NCI-H2171 treated with DMSO at 0.1 percent for 48 hours (cell line): ENCODE measurements around the gene CHN1.

ENCODE experiments used
- DNase-seq: peaks from one replicate; lab custom pipeline; 2025; lab: John Stamatoyannopoulos, UW

Gene CHN1

DNA sequence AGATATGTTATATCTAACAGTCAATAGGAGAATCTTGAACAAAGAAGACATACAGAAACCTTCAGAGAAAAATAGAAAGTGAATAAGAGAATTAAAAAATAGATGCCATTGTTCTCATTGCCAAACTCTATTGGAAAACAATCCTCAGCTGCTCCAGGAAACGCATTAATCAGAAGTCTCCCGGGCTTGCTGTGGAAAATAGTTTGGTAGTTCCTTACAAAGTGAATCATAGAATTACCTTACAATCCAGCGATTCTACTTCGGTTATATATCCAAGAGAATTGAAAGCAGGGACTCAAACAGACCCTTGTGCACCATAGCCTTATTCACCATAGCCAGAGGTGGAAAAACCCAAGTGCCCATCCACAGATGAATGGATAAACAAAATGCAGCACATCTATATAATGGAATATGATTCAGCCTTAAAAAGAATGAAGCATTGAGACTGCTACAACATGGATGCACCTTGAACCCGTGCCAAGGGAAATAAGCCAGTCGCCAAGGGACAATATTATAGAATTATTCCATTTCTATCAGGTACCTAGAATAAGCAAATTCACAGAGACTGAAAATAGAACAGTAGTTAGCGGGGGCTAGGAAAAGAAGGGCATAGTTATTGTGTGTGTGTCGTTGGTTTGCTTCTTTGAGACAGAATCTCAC, 219.0 kb downstream of the CHN1 start:
- DNase-seq, result no peak

DNA sequence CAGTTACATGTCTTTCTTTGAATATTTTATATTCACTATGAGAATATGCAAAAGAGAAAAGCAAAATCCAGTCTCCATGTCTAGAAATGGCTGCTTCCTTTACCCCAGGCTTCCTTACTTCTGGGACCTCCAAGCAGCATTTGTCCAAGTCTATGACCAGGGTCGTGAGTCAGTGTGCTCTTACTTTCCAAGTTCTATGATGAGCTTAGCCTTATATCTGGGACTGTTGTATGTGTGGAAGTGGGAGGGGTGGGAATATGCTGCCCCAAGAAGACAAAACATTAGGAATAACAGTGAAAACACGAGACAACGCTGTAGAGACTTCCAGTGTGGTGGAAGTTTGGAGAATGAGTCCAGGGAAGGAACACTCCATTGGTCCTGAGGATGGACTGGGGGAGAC, 219.7 kb downstream of the CHN1 start:
- no peak for DNase-seq

DNA sequence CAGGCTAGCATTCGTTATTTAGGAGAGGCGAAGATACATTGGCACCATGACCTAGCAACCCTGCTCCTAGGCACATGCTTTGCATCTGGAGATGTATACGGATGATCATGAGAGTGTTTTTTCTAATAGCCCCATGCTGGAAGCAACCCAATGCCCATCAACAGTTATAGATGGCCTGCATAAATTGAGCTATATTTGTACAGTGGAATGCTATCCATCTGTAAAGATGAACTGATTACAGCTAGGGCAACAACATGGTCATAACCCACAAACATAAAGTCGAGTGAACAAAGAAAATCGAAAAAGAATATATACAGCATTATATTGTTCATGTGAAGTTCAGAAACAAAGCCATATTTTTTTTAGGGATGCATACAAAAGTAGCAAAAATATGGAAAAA, 220.3 kb downstream of the CHN1 start:
- no peak for DNase-seq

DNA sequence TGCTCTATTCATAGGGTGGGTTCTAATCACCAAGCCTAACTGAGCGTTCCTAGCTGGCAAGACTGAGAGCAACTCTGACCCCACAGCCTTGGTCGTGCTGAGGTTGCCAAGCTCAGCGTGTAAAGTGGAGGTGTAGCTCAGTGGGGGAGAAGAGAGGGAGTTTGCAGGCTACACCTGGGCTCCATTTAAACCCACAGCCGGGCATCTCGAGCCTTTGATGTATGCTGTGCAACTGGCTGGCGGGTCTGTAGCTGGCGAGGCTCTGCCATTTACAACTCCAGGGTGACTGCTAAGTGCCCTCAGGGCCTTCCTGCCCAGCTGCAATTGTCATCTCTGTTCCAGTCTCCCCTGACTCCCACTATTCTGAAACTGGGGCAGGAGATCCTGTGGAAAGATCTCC, 220.9 kb downstream of the CHN1 start:
- no peak for DNase-seq

DNA sequence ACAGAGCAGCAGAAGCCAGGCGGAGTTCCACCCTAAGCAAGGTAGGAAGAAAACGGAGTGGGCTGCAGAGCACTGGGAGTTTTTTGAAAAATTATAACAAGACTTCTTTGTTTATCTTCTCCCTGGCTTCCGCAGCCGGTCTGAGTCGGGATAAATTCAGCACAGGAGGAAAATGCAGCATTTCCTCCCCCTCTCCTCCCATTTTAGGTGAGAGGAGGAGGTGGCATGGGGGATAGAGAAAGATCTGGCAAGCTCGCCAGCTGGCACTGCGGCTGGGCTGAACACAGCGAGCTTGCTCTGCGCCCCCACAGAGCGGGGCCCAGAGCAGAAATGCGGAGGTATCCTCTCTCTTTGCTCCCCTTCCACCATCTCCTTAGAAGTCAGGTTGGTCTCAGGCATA, 223.2 kb downstream of the CHN1 start:
- DNase-seq, result no peak

DNA sequence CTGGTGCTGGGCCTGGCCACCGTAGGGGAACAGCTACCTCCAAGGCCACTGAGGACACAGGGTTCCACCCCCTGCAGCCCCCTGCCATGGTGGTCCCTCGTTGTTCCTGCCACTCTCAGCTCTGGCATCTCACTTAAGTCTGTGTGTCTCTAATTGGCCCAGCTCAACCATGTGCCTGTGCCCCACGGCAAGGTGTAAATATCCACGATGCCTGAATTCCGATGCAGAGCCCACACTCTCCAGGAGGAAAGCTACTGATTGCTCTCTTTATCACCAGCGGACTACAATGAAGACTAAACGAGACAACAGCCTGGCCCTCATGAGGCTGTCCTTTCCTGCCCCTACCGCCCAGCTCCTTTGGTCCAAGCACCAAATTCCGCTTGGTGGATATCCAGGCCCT, 223.9 kb downstream of the CHN1 start:
- DNase-seq, result no peak

DNA sequence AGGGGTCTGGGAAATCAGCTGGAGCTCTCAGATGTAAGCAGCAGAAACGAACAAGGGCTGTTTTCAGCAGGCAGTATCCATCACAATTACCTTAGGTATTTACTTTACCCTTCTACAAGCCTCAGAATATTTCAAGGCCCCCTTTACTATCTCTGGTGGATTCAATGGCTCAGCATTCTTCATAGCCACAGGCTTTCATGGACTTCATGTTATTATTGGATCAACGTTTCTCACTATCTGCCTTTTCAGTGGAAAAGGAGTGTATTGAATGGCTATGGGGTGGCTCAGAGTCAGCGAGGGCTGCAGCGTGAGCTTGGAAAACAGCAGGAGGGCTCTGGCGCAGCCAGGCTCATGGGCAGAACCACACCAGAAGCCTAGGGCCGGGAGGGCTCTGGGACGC, 224.3 kb downstream of the CHN1 start:
- no peak for DNase-seq

DNA sequence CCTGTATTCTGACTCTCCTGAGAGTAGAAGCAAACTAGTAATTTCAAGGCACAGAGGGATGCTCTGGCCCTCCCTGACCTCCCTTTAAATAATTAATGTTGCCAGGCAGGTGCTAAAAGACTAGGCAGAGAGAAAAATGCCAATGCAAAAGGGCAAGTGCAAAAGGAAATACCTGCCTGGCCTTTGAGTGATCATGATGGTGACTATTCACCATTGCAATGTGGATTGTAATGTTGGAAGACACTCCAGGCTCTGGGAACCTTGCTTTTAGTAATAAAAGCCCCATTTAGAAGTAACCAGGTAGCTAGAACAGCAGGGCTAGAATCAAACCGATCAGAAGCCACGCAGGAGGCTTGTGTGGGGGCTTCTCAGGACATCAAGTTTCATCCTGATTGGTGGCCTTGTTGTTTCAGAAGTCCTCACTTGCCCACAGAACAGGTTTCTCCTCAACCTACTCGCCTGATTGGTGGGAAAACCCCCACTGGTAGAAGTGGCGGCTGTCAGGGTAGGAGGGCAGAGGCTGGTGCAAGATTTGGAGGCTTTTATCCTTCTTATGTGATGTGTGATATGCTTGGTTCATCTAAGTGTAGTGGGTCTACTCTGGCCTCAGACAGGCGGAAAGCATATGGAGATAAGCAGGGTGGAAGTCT, 224.9 kb downstream of the CHN1 start:
- DNase-seq, result no peak

DNA sequence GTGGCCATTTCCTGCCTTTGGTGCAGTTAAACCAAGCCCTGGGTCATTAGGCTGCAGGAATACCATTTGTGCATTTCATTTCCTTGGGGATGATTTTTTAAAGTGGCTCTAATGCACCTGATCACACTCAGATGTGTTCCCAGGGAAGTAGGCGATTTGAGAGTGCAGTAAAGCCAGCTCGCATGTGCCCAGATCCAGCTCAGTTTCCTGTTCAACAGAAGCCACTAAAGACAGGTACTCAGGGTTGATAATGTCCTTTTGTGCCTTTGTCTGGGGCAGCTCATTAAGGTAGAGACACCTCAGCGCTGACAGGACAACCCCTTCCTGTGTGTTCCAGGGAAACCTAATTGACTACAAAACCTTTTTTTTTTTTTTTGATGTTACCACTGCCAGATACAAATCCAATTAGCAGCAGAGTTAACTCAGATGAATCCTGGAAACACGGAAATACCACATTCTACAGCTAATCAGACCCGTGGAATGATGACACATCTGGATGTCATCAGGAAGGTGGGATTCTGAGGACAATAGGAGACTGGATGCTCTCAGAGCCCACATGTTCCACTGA, 225.7 kb downstream of the CHN1 start:
- no peak for DNase-seq

DNA sequence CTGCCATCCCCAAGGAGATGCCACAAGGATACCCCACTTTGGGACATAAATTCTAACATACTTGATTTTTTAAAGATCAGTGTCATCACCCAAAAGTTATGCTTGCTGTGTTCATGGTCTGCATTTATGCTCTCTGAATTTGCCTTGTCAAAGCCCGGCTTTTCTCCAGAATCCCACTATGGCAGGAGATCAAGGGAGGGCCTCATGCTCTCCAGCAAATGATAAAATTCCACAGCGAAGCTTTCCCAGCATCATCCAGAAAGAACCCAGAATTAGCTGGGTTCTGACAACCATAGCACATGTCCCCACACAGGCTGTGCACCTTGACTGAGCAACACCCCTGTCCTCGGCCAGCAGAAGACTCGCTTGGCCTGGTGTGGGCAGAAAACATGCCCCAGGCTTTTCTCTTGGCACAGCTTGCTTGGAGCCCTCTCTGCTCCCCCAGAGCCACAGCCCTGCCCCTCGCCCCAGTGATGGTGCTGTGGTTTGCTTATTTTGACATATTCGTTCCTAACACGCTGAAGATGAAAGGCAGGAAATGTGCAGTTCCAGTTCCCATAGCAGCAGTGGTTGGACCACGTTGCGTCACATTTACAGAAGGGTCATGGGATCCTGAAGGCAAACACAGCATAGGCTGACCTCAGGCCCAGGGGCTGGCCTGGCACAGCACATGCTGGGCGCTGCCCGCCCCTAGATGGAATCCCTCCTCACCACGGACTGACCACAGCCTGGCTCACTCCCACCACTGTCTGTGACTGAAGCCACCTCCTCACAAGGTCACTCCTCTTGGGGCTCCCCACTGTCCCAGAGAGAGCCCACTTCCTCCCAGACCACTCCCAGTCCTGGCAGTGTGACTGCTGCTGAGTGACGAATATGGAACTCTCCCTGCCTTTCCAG, 226.8 kb downstream of the CHN1 start:
- no peak for DNase-seq

DNA sequence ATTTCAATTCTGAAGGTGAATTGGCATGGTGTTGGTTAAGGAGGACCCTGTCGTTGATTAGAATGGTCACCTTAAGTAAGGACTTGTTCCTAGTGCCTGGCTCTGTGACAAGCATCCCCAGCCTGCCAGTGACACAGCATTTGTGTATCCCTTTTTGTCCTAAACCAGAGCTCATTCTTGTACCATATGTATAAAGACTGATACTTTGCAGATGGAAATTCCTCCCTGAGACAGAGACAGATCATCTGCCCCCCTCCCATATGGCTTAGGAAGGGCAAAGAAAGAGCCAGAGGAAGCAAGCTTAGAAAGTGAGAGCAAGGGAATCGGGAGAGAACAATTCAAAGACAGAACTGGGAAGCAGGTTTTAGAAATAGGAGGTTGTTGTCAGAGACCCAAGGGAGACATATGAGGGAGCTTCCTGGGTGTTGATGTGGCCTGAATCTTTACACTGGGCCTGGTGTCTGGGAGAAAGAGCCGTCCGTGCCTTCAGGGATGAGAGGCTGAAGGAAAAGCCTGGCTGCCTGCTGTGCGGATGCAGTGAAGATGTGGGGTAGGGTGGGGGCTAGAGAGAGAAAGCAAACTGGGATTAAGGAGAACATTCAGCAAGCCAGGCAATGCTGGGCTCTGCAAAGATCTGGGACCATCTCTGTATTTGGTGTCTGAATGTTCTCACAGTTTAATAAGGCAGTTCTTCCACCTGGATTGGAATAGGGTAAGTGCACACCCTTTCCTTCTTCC, 227.7 kb downstream of the CHN1 start:
- no peak for DNase-seq

DNA sequence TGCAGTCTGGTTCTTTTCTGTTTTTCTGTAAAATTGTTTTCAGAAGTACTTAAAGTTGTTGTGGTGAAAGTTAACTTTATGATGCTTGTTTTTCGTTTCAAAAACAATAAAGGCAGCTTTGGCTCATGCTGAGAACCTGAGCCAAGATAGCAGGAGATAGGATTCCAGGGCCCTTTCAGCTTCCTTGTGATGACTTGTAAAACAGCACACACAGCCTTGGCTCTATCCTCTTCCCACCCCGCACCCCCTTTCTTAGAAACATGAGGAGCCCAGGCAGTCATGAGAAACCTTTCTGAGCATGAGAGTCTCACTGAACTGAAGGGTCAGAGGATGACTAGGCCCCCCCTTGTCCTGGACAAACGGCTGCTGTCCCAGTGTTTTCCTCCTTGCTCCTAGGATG, 228.5 kb downstream of the CHN1 start:
- no peak for DNase-seq

DNA sequence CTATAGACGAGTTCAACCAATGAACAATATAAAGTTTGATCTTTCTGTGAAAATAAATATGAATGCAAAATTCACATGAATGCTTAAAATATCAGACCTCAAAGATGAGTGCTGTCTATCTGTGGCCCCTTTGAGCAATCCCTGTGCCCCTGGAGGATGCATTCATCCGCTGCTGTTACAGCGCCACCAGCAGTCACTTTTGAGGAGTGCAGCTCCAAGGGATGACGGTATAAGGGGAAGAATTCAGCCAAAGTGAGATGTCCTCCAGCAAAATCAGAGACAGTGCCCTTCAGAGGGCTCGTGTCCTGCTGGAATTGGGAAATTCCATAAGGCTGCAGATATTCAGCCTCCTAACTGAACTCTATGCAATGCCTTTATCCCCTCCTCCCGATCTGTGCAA, 229.0 kb downstream of the CHN1 start:
- DNase-seq, result no peak

DNA sequence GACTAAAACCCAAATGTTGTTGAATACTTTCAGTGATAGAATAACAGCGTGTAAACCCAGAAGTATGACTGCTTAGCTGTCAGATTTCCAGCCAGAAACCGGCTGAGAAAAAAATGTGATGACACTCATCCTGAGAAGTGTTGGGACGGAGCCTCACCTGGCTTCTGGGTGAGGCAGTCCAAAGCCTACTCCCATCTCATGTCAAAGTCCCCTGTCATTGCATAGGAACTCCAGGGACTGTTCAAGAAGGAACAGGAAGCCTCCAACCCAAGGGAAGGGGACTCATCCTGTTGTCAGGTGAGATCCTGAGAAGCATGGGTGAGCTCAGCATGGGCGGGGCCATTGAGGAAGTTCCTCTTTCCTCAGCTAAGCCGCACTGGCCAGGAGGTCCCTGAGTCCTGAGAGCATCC, 229.6 kb downstream of the CHN1 start:
- DNase-seq, result no peak

DNA sequence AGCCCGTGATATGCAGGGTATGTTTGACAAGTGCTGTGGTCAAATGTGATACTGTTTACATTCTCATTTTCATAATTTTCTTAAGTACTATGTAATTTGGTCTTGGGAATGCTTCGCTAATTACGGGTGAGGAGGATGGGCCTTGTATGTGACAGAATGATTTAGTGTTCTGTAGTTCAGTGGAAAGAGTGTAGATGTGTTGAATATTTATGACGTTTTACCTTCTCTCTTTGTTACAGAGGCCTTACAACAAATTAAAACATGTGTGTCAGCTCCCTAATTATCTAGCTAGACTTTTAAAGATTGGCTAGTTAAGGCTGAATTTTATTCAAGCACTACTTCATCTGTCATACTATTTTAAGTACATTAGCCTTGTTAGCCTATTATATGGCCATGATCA, 230.3 kb downstream of the CHN1 start:
- no peak for DNase-seq

DNA sequence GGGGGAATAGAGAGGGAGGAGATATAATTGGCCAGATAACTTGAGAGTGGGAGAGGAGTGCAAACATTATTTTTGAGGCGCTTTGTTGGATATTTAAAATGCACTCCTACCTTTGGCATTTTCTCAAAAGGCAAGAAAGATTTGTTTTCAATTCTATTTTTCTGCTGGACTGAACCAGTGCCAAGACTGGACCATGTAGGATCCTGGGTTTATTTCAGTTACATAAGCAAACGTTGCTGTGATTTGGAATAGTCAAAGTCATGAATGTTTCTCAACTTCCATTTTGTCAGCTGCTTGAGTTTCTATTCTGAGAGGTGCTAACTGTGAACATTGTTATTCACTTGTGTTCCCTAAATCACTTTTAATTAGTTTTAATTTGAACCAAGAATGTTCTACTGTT, 232.0 kb downstream of the CHN1 start:
- DNase-seq, result no peak

DNA sequence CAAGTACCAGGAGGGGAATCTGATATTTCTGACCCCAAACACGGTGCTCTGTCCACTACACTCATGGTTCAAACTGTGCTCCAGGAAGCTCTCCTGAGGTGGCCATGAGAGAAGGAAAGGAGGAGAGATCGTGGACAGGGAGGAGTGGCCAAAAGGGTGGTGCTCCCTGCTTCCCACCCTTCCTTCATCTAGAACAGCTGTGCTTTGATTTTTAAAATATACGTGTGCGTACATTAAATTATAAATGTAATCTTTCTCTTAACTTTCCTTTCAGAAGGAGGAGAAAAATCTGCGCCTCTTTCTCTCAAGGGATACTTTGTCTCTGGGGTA, 232.7 kb downstream of the CHN1 start:
- DNase-seq, result no peak

DNA sequence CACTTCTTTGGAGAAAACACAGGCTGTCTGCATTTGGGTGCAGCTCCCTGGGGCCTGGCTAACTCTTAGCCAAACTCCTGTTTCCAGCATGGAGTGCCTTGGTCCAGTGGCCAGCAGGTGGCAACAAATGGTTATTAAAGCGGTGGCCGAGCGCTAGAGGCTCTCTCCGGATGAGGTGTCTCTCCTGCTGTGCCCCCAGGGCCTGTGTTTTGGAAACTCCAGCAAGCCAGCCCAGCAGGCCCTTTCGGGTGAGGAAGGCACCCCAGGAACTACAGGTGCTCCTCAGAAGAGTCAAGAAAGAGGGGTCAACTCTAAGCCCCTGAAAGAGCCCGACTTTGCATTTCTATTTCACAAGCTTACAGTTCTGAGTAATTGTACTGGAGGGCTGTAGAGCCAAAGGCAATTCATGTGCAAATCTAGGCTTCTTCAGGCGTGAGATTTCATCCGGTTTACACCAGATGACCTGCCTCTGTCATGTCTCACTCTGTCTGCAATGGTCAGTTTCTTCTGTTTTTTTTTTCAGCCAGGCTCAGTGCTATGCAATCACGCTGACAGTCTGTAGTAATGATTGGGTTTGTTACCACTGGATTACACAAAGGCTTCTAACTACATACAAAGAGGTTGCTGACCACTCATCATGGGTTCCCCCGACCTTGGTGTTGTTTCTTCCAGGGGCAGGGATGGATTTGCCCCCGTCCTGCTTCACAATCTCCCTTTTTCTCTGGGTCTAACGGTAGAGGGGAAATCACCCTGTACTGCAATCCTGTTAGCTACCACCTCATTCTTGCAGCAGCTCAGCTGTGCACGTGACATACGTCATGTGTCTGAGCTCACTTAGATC, 233.3 kb downstream of the CHN1 start:
- DNase-seq, result peak; percentile 30

DNA sequence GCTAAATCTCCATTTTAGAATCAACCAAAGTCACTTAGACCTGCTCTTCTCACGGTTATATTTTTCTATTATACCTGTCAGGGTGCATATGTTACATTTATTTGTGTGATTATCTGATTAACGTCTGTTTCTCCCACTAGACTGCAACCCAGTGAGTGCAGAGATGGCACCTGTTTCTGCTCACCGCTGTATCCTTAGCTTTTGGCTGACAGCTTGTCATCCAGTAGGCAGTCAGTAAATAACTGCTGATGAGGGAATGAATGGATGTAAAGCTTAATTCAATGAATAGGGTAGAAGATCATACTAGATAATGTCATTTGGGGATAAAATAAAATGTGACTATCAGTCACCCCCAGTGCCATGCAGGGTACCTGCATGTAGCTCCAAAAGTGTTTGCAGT, 234.0 kb downstream of the CHN1 start:
- peak; percentile 47 for DNase-seq

DNA sequence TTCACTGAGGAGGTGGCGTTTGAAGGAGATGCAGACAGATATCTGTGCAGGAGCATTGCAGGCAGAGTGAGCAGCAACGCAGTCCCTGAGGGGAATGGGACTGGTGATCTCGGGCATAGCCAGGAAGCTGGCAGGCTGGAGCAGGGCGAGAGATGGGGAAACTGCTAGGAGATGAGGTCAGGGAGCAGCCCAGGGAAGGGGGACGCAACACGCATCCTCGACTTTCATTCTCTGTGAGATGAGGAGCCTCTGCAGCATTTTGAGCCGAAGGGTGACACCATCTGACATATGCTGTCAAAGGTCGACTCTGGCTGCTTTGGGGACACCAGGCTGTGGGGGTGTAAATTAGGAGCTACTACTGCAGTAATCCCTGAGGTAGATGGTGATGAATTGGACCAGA, 236.6 kb downstream of the CHN1 start:
- DNase-seq, result peak; percentile 20

DNA sequence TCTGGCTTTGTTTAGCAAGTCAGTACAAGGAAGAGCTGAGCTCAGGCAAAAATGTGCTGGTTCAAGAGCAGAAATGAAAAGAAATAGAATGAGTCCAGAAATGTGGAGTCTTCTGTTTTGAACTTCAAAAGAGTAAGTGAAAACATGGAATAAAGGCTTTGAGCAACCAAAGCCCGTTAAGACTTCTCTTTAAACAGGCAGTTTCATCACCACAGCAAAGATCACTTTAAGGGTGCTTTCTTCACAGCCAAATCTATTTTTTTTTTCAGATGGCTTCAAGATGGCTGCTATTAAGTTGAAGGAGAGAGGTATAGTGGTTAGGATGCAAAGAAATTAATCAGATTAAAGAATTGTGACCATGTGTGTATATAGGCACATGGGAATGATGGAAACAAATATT, 238.9 kb downstream of the CHN1 start:
- DNase-seq, result no peak
